GM19099 (cell line): ENCODE results near the gene SLC44A3.

Experiments used
- POLR2A ChIP-seq: IDR thresholded peaks from 3 replicates; pipeline ENCODE4 v1.6.1; 2011; ENCODE audit warnings: low read depth; ENCODE audit not compliant: insufficient read length; ENCODE audit errors: extremely low read depth

The SLC44A3 gene

GRCh38 chr1:94936861-94937620, 116.9 kb downstream of the SLC44A3 start:
- TF ChIP-seq POLR2A = no peak

DNA sequence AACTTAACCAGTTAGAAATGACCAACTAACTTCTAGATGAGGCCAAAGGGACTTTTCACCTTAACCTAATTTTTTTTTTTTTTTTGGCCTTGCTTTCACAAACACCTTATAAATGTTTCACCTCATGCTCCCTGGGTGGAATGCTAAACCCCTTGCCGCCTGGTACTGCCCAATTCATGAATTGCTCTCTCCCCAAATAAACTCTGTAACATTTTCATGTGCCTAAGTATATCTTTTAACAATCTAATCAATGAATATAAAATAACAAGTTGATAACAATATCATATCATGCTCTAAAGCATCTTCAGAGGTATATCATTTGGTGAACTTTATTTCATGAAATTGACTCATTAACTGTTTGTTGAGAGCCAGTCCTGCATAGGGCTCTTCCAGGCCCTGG, 117.7 kb downstream of the SLC44A3 start:
- TF ChIP-seq POLR2A = no peak

DNA sequence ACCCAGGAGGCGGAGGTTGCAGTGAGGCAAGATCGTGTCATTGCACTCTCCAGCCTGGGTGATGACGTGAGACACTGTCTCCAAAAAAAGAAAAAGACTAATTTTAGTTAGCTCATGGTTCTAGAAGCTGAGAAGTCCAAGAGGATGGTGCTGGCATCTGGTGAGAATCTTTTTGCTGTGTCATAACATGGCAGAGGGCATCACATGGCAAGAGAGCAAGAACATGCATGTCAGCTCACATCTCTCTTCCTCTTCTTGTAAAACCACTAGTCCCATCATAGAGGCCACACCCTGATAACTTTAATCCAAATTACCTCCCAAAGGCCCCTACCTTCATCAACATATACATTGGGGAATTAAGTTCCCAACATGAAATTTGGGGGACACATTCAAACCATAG, 120.6 kb downstream of the SLC44A3 start:
- no peak for TF ChIP-seq POLR2A

GRCh38 chr1:94942171-94943128, 122.3 kb downstream of the SLC44A3 start:
- TF ChIP-seq POLR2A = no peak
